Naive thymus-derived CD4-positive, alpha-beta T cell (primary cell): ENCODE measurements around the gene ZNF503. TPM values are rescaled to one million over a fixed set of nuclear protein-coding genes. Genes with fewer than 3 reads are reported as not detected.
A peak's percentile ranks its signal among the peaks of the same experiment; 100 is the strongest.

Experiments
- ATAC-seq: fragments of 150-1000 bp; cut with Tn5 transposase; 2 replicates; pipeline ENCODE4 v1.10.0; 2021; ENCODE audit warnings: mild to moderate bottlenecking, moderate library complexity
- CTCF ChIA-PET: fragments of 350-600 bp; sonication (Branson Sonifier 250); formaldehyde crosslinking; loops from one replicate; lab custom pipeline; 2021; ENCODE audit warnings: antibody characterized with exemption; lab: Charles Lee
- POLR2A ChIA-PET: fragments of 350-600 bp; sonication (Branson Sonifier 250); formaldehyde crosslinking; loops from one replicate; lab custom pipeline; 2021; ENCODE audit warnings: antibody characterized with exemption, inconsistent platforms; lab: Charles Lee
- DNase-seq, 9 donors: peaks; one replicate each; pipeline versions ENCODE4 v3.0.0 to v3.0.0-alpha.2; 2020 to 2022; ENCODE audit warnings: mixed read lengths in 1 of 9
- H3K27ac ChIP-seq: one replicate; pipeline ENCODE4 v1.7.0; 2013; ENCODE audit warnings: mild to moderate bottlenecking, low read depth, low read length, moderate library complexity
- H3K27me3 ChIP-seq, 2 donors: one replicate each; pipeline ENCODE4 v1.7.0; 2013; ENCODE audit warnings: low read length in 2 of 2, mild to moderate bottlenecking in 2 of 2, moderate library complexity in 2 of 2; ENCODE audit not compliant: control insufficient read depth in 2 of 2, insufficient read depth in 2 of 2
- H3K36me3 ChIP-seq, 3 experiments: 1 replicate in 2 of 3; 2 replicates in 1 of 3; pipeline ENCODE4 v1.7.0; 2013; ENCODE audit warnings: low read length in 3 of 3, mild to moderate bottlenecking in 3 of 3, moderate library complexity in 1 of 3; ENCODE audit not compliant: insufficient read depth in 3 of 3, control insufficient read depth in 2 of 3
- H3K4me1 ChIP-seq, 2 donors: one replicate each; pipeline ENCODE4 v1.7.0; 2013; ENCODE audit warnings: low read length in 2 of 2, mild to moderate bottlenecking in 2 of 2, moderate library complexity in 1 of 2; ENCODE audit not compliant: control insufficient read depth in 2 of 2, insufficient read depth in 2 of 2
- H3K4me3 ChIP-seq: 2 replicates; pipeline ENCODE4 v1.7.0; 2013; ENCODE audit warnings: mild to moderate bottlenecking, low read length
- H3K9me3 ChIP-seq, 3 experiments: 1 replicate in 2 of 3; 2 replicates in 1 of 3; pipeline ENCODE4 v1.7.0; 2013; ENCODE audit warnings: low read length in 3 of 3; ENCODE audit not compliant: control insufficient read depth in 2 of 3
- H3K27ac Mint-ChIP-seq, 9 donors: one replicate each; pipeline ENCODE4 v1.8.0; 2020 to 2022; ENCODE audit warnings: mixed read lengths in 9 of 9, mild to moderate bottlenecking in 8 of 9, moderate library complexity in 5 of 9, inconsistent platforms in 2 of 9
- H3K27me3 Mint-ChIP-seq, 5 donors: one replicate each; pipeline ENCODE4 v1.8.0; 2021 to 2022; ENCODE audit warnings: mixed read lengths in 5 of 5, mild to moderate bottlenecking in 1 of 5
- H3K36me3 Mint-ChIP-seq, 5 donors: one replicate each; pipeline ENCODE4 v1.8.0; 2020 to 2022; ENCODE audit warnings: mixed read lengths in 5 of 5, mild to moderate bottlenecking in 3 of 5, inconsistent platforms in 1 of 5
- H3K4me1 Mint-ChIP-seq, 7 donors: one replicate each; pipeline ENCODE4 v1.8.0; 2020 to 2022; ENCODE audit warnings: mixed read lengths in 7 of 7, mild to moderate bottlenecking in 3 of 7, inconsistent platforms in 1 of 7
- H3K4me3 Mint-ChIP-seq, 10 donors: one replicate each; pipeline ENCODE4 v1.8.0; 2020 to 2022; ENCODE audit warnings: mild to moderate bottlenecking in 10 of 10, mixed read lengths in 10 of 10, moderate library complexity in 6 of 10, inconsistent platforms in 2 of 10
- H3K9me3 Mint-ChIP-seq, 11 donors: one replicate each; pipeline ENCODE4 v1.8.0; 2020 to 2022; ENCODE audit warnings: mixed read lengths in 11 of 11, mild to moderate bottlenecking in 4 of 11, inconsistent platforms in 1 of 11, moderate library complexity in 1 of 11
- intact Hi-C, 2 donors: fragments of 100-400 bp; cut with micrococcal nuclease; formaldehyde crosslinking; loops; one replicate each; pipeline ENCODE4 v1.15.1; 2023
- polyA plus RNA-seq, 2 donors: library from polyadenylated mRNA; unstranded; fragments of 300-500 nt; fragmentation: Illumina TruSeq; gene quantifications; one replicate each; pipeline ENCODE4 v1.2.3, GENCODE V29; 2021
- total RNA-seq, 6 experiments: library from RNA in 5 of 6; stranded (reverse) in 5 of 6; gene quantifications; 1 replicate in 5 of 6; 2 replicates in 1 of 6; pipeline ENCODE4 v1.2.3 and lab custom pipeline; 2021 to 2026

The ZNF503 gene
- total and polyA plus RNA-seq, 7 experiments from 2014 or later: 0.07 to 3.6 (median 0.54) TPM; not detected in 3

DNA sequence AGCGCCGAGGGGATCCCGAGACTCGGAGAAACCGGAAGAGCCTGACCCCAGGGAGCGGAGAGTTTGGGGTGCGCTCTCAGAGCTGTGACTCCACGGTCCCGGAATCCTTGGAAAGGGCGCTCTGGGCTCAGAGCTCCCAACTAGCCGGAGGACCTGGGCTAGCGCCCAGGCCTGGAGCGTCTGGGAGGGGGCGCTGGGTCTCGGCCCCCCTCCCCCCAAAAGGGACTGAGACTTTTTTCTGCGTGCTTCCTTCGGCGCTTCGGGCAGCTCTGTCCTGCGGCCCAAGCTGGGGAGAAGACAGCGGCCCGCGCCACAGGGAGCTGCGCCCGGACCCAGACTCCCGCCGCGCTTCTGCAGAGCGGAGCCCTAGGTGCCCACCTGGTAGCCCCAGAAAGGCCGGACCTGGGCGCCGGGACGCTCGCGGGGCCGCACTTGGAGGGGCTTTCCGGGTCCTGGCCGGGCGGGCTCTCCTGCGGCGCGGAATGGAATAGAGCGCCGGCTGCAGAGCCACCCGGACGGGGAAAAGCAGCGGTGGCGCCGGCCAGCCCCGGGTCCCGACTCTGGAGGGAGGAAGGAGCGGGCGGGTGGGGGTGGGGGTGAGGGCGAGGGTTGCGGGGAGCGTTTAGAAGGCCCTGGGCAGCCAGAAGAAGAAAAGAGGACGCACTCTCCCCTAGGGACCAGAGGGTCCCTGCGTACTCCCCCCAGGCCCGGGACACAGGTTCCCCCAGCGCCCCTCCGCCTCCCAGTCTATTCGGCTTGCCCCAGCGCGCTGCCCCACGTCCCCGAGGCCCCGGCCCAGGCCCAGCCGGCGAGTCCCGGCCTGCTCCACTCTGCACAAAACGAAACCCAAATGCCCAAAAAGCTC, 4.7 kb downstream of the ZNF503 start:
- Histone ChIP-seq H3K36me3 (no peaks in the 10 kb centered on the region), H3K4me3 (no peak overlapping the region), H3K27ac (no peak overlapping the region), H3K27me3 (peaks cover 0 to 5% of the 10 kb centered on the region in 2 donors), H3K4me1 (peaks cover 6 to 8% of the 10 kb centered on the region in 2 donors), H3K9me3 (no peaks in the 10 kb centered on the region)
- Mint-ChIP-seq H3K4me3 (peak overlapping the region in 1 of 10 donors; percentile 57), H3K27ac (no peak overlapping the region), H3K36me3 (peaks cover 0 to 3% (median 0%) of the 10 kb centered on the region in 5 donors), H3K27me3 (peaks cover 40 to 65% (median 44%) of the 10 kb centered on the region in 5 donors), H3K4me1 (peaks cover 6 to 20% (median 17%) of the 10 kb centered on the region in 7 donors), H3K9me3 (peaks cover 0 to 3% (median 0%) of the 10 kb centered on the region in 11 donors)
- CTCF ChIA-PET: interaction anchor here (0.7 kb wide), 1 partner anchor 90 kb away, joined by 3 read pairs; no protein-coding TSS in a partner anchor
- POLR2A ChIA-PET: no interaction called here
- intact Hi-C loops: loop anchor here in 1 of 2 donors (5.0 kb wide), 1 partner anchor 100 kb away; no protein-coding TSS in a partner anchor
- no peak for ATAC-seq
- DNase-seq: no peak

DNA sequence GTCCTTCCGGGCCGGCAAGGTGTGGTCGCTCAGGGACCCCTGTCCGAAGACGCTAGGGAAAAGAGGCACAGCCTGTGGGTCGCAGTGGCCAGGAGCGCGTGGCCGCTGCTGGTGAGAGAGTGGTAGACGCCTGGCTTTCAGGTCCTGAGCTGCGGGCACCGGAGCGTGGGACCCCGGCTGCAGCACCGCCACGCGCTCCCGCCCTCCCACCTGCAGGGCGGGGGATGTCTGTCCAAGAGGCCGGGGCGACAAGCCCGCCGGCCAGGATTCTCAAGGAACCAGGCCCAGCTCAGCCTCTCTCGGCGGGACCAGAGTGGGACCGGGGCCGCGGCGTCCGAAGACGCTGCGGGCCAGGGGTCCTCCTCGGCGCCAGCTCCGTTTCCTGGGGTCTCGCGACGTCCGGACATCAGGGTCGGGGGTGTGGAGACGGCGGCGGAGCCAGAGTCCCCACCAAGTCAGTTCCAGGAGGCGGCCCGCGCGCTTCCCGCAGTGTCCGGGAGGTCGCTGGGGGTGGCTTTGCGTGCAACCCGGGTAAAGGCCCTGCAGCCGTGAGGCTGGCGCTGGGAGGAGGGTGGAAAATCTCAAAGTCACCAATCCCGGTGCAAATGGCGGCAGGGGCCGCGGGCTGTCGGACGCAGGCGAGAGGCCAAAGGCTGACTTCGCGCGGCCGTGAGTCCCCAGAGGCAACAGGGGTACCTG, 5.5 kb downstream of the ZNF503 start:
- DNase-seq: no peak
- CTCF ChIA-PET: interaction anchor here (0.7 kb wide), 1 partner anchor 89 kb away, joined by 3 read pairs; no protein-coding TSS in a partner anchor

GRCh38 chr10:75395066-75395931, 6.3 kb downstream of the ZNF503 start:
- peaks cover 0 to 5% of the 10 kb centered on the region in 2 donors for H3K27me3 ChIP-seq
- H3K27ac Mint-ChIP-seq: no peak overlapping the region
- peak overlapping the region in 7 of 10 donors; percentile 18 to 71 (median 56) for H3K4me3 Mint-ChIP-seq
- peaks cover 50 to 64% (median 57%) of the 10 kb centered on the region in 5 donors for H3K27me3 Mint-ChIP-seq
- CTCF ChIA-PET: no interaction called here
- peaks cover under 1 to 1% of the 10 kb centered on the region in 2 donors for H3K4me1 ChIP-seq
- H3K9me3 Mint-ChIP-seq: peaks cover 0 to 3% (median 0%) of the 10 kb centered on the region in 11 donors
- no peaks in the 10 kb centered on the region for H3K9me3 ChIP-seq
- POLR2A ChIA-PET: no interaction called here
- peaks cover 6 to 14% (median 10%) of the 10 kb centered on the region in 7 donors for H3K4me1 Mint-ChIP-seq
- no peak overlapping the region for H3K4me3 ChIP-seq
- no peaks in the 10 kb centered on the region for H3K36me3 ChIP-seq
- H3K36me3 Mint-ChIP-seq: peaks cover 0 to 3% (median 0%) of the 10 kb centered on the region in 5 donors
- intact Hi-C loops: loop anchor here in 1 of 2 donors (5.0 kb wide), 1 partner anchor 98 kb away; no protein-coding TSS in a partner anchor
- no peak overlapping the region for H3K27ac ChIP-seq
- DNase-seq (peak in 1 of 9 donors; percentile 58), ATAC-seq (no peak)

More for the DNA sequence above, 5.5 kb downstream of the ZNF503 start:
- intact Hi-C loops: loop anchor here in 1 of 2 donors (5.0 kb wide), 1 partner anchor 99 kb away; no protein-coding TSS in a partner anchor
- no peak overlapping the region for H3K27ac ChIP-seq
- no peaks in the 10 kb centered on the region for H3K36me3 ChIP-seq
- Mint-ChIP-seq H3K36me3 (peaks cover 0 to 3% (median 0%) of the 10 kb centered on the region in 5 donors), H3K4me1 (peaks cover 6 to 18% (median 16%) of the 10 kb centered on the region in 7 donors), H3K4me3 (peak overlapping the region in 1 of 10 donors; percentile 55), H3K9me3 (peaks cover 0 to 3% (median 0%) of the 10 kb centered on the region in 11 donors), H3K27ac (no peak overlapping the region), H3K27me3 (peaks cover 44 to 66% (median 52%) of the 10 kb centered on the region in 5 donors)
- no peak for ATAC-seq
- POLR2A ChIA-PET: no interaction called here
- H3K4me3 ChIP-seq: no peak overlapping the region
- peaks cover 0 to 5% of the 10 kb centered on the region in 2 donors for H3K27me3 ChIP-seq
- H3K4me1 ChIP-seq: peaks cover 6 to 8% of the 10 kb centered on the region in 2 donors
- no peaks in the 10 kb centered on the region for H3K9me3 ChIP-seq

DNA sequence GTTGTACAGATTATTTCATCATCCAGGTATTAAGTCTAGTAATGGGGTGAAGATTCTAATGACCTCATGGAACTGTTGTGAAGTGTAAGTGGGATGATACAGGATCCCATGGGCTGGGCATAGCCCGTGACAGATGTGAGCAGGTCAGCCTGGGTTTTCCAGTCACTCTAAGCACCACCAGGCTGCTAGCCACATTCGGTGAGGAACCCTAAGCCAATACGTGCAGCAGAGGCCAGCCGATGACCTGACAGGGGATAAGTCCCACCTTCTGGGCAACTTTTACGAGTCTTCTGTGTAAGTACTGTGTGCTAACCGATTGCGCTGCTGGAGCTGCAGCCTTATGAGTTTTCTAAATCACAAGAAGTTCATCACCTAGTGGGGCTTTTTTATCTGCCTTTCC, 7.3 kb downstream of the ZNF503 start:
- Histone ChIP-seq H3K9me3 (no peaks in the 10 kb centered on the region), H3K36me3 (no peaks in the 10 kb centered on the region), H3K27ac (no peak overlapping the region), H3K27me3 (peaks cover 0 to 5% of the 10 kb centered on the region in 2 donors), H3K4me1 (no peaks in the 10 kb centered on the region), H3K4me3 (no peak overlapping the region)
- Mint-ChIP-seq H3K4me1 (peaks cover 4 to 12% (median 7%) of the 10 kb centered on the region in 7 donors), H3K27ac (no peak overlapping the region), H3K4me3 (peak overlapping the region in 1 of 10 donors; percentile 56), H3K27me3 (peaks cover 50 to 66% (median 54%) of the 10 kb centered on the region in 5 donors), H3K9me3 (peaks cover 0 to 3% (median 0%) of the 10 kb centered on the region in 11 donors), H3K36me3 (peaks cover 0 to 3% (median 0%) of the 10 kb centered on the region in 5 donors)
- ChIA-PET POLR2A (no interaction called here), CTCF (no interaction called here)
- DNase-seq (no peak), ATAC-seq (no peak)
- intact Hi-C loops: no loop called here

DNA sequence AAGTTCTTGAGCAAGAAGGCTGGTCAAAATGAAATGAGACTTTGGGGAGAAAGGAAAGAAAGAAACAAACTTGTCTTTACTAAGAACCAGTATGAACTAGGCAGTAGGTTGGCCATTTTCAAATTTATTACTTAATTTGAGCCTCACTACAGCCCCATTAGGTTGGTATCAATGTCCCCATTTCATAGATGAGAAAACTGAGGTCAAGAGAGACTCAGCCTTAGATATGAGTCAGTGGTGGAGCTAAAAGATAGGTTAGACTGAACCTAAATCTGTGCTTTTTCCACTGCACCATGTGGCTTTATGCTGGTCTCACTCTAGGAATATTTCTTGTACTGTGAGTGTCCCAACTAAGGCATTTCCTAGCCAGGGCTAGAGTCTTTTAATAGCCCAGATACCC, 8.8 kb downstream of the ZNF503 start:
- H3K36me3 Mint-ChIP-seq: peaks cover 0 to 3% (median 0%) of the 10 kb centered on the region in 5 donors
- ATAC-seq (no peak), DNase-seq (no peak)
- H3K9me3 Mint-ChIP-seq: peaks cover 0 to 3% (median 0%) of the 10 kb centered on the region in 11 donors
- ChIA-PET POLR2A (no interaction called here), CTCF (no interaction called here)
- Histone ChIP-seq H3K9me3 (no peaks in the 10 kb centered on the region), H3K4me3 (no peak overlapping the region), H3K27ac (no peak overlapping the region), H3K36me3 (no peaks in the 10 kb centered on the region), H3K4me1 (no peaks in the 10 kb centered on the region), H3K27me3 (peaks cover 0 to 4% of the 10 kb centered on the region in 2 donors)
- no peak overlapping the region for H3K4me3 Mint-ChIP-seq
- peaks cover 4 to 9% (median 7%) of the 10 kb centered on the region in 7 donors for H3K4me1 Mint-ChIP-seq
- H3K27ac Mint-ChIP-seq: no peak overlapping the region
- intact Hi-C loops: no loop called here
- H3K27me3 Mint-ChIP-seq: peaks cover 45 to 61% (median 49%) of the 10 kb centered on the region in 5 donors
